NCI-H2196 (cell line): ENCODE results near the gene VASH1.

Experiments used
- DNase-seq: peaks from one replicate; lab custom pipeline; 2025; ENCODE audit not compliant: unreplicated experiment; lab: John Stamatoyannopoulos, UW

VASH1 gene

DNA sequence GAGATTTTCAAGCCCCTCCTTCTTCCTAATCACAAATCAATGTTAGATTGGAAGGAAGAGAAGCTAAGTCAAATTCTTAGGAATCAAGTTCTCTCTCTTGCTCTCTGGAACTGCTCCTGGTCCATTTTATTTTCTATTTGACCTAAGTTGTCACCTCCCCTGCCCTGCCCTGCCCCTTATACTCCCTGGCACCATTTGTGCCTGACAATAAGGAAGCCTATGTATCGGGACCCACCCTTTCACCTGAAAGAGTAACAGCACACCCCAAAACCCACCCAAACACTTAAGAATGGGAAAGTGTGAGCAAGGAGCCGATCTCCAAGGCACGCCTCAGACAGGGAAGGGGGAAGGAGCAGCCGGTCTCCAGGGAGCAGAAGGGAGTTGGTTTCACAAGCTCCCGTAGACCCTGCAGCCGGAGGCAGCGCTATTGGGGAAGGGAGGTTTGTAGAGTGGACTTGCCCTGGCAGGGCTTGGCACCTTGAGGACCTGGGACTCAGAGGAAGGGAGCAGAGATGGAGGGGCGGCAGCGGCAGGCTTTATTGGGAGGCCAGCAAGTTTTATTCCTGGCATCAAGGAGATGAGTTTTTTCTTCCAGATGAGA lies 66.5 kb downstream of the VASH1 start:
- DNase-seq, result no peak

DNA sequence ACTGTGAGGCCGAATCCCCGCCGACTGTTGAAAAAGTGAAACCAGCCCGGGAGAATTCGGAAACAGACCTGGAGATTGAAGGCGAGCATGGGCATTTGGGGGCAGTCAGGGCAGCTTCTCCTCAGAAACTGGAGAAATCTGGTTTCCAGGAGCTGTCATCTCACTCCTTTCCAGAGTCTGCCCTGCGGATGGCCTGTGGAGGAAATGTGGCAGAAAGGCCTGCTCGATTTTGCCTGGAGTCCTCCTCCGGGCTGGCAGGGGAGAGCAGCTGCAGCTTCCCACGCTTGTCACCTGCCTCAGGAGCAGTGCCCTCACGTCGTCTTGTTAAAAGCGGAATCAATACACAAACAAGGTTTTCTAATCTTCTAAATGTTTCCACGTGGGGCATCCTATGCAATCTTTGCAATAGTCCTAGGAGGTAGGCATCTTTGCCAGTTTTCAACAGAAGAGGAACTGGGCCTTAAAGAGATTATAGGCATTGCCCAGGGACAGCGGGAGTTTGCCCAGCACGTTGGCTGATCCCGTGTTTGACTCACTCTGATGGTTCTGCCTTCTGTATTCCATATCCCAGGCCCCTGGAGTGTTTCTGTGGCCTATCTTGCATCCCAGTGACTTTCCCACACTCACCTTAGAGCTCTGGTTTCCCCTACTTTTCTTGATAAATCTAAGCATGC lies 67.2 kb downstream of the VASH1 start:
- DNase-seq, result no peak

DNA sequence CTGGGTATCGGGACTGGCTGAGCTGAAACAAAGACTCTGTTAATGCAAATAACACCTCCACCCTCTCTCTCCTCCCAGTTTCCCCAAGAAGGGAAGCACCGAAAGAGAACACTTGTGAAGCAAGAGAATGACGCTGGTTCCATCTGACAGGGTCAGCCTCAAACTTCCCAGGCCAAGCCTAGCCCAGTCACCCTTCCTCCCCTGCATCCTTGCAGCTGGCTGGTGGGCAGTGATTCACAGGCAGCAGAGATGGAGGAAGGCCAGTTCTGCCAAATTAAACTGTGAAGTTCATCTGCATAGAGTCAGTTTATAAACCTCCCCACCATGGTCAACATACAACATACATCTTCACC lies 67.7 kb downstream of the VASH1 start:
- no peak for DNase-seq

DNA sequence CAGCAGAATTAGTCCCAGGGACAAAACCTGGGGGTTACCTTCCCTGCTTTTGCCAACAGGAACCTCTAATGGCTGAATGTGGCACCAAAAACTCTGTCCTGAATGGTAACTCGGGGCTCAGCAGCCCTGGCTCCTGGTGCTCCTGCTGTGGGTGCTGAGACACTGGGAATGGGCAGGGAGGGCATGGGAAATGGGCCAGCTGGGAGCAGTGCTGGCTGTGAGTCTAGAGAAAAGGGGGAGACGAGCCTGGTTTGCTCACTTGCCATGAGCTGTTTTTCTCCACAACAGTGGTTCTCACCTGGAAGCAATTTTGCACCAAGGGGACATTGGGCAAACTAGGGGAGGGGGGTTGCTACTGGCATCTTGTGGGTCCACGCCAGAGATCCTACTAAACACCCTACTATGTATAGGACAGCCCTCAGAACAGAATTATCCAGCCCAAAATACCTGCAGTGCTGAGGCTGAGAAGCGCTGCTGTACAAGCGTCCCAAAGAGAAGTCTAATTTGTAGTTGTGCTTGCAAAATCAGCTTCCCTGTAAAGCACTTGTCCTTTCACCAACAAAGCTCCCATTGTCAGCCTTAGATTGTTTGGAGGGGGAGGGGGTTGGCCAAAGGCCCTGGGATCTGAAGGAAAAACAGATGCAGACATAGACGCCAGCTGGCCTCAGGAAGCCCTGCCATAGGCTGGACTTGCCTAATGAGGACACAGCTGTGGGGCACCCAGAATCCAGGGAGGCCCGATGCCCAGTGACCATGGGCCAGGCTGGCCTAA lies 68.6 kb downstream of the VASH1 start:
- peak; percentile 33 for DNase-seq

DNA sequence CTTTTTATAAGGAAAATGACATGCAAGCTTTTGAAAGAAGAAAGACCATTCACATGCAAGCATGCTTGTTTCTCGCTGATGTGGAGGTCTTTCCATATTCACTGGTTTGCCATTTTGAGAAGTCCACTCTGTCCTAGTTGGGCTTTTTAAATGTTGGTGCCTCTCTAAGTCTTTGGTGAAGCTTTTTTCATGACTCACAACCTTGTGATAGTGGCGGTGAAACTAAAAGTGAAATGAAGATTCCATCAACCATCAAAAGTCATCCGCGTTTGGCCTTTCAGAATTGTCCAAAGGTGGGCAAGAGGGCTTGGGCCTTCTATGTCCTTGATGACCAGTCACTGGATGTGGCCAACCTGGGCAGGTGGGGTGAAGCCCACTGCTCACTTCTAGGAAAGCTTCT lies 69.3 kb downstream of the VASH1 start:
- no peak for DNase-seq

DNA sequence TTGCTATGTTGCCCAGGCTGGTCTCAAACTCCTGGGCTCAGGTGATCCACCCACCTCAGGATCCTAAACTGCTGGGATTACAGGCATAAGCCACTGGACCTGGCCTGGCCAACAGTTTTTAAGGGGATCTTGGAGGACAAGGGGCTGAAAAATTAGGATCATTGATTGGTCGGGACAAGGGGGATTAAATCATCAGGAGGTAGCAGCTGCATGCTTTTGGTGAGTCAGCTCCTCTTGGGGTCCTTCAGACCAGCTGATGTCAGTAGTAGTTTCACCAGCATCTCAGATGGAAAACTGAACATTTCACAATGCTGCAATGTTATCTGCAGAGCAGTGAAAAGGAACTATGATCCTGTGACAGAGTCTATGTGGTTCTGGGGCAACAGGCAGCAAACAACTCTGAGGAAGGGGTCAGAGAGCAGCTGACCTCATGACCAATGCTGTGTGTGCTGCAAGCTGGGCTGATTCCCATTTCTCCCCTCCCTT lies 71.3 kb downstream of the VASH1 start:
- no peak for DNase-seq
